Stimulated activated CD4-positive, alpha-beta T cell treated with anti-CD3 and anti-CD28 coated beads, Interleukin-4, amount 100 ng/mL, for 24 hours (primary cell): ENCODE data around the gene SNCA.

Experiments used
- DNase-seq: peaks from one replicate; pipeline ENCODE4 v3.0.0-alpha.2; 2020

Gene SNCA

GRCh38 chr4:89752932-89753598 is 83.9 kb downstream of the SNCA start:
- DNase-seq: no peak

- DNase-seq: no peak
These were observed 85.5 kb downstream of the SNCA start for GRCh38 chr4:89751416-89751815.

- DNase-seq: no peak
These were observed 90.6 kb downstream of the SNCA start for GRCh38 chr4:89746377-89746776.

DNA sequence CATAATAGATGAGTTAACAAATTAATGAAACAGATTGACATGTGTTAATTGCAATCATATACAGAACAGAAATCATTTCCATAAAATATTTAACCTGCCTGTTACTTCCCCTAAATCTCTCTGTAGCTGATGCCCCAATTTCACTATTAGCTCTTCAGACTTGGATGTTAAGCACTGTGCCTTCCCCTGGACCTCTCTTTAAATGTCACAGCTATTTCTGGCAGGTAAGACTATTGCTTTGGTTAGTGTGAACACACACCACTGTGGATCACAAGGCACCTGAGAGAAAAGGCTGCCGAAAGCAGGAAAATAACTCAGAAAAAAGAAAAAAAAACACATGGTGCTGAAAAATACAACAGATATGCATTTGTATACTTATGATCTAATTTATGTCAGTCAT is 91.3 kb downstream of the SNCA start:
- DNase-seq: no peak

GRCh38 chr4:89744914-89745313 is 92.0 kb downstream of the SNCA start:
- no peak for DNase-seq

GRCh38 chr4:89741768-89742167 is 95.2 kb downstream of the SNCA start:
- DNase-seq: no peak

GRCh38 chr4:89739311-89739988 is 97.5 kb downstream of the SNCA start:
- no peak for DNase-seq

DNA sequence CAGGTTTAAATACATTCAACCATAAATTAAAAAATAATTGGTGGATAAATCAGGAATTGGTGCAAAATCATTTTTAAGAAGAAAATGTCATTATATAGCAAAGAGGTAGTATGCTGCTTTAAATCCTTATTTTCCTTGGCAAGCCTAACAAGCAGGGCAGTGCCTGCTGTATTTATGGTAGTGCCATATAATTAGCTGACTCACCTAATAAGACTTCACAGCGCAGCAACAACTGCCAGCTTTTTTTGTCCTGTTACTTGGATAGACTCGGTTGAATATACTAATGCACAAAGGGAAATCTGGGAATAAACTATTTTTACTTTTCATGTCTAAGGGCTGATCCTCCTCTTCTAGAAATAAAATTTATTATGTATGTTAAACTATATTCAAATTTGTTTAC is 99.1 kb downstream of the SNCA start:
- no peak for DNase-seq

DNA sequence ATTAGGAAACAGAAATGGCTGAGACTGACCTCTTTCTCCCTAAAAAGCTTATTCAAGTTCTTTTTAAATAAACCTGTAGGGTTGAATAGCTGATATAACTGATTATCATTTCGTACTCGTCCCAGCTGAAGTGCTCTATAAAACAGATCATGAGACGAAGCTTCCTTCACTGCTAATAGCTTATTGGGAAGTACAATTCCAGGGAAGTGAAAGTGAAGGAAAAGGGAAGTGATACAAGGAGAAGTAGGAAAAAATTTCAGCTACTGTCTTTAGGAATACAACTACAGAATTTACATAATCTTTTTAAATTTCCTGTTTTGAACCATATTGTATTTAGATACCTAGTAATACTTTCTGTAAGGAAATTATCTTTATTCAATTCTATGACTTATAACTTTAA is 103.0 kb downstream of the SNCA start:
- no peak for DNase-seq

GRCh38 chr4:89727238-89727637 is 109.7 kb downstream of the SNCA start:
- no peak for DNase-seq

DNA sequence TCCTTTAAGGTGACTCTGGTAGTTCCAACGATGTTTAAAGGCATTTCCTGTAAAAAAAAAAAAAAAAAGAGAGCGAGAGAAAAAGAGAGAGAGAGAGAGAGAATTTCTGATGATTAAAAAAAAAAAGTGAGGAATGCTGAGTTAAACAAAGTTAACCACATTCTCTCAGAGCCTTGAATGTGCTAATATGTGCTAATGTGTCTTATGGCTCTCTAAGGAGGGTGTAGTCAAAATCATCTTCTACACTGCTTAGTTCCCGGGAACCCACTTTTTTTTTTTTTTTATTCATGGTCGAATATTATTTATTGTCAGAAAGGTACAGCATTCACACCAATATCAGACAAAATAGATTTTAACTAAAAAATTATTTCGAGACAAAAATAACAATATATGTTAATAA is 111.7 kb downstream of the SNCA start:
- DNase-seq: no peak

DNA sequence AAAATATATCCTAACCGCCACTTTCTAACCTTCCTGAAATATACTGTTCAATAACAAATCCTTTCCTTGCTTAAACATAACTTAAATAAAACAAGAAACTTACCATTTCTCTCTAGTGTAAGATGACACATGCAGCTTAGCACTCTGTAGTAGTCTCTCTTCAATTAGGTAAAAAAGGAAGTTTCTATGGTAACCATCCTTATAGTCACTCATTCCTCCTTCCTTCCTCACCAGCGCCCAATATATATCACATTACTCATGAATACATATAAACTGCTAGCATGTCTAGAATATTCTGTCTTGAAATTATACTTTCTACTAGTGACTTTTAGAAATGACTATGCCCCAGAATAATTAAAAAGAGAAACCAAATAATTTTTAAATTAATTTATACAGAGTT is 112.2 kb downstream of the SNCA start:
- DNase-seq: no peak

DNA sequence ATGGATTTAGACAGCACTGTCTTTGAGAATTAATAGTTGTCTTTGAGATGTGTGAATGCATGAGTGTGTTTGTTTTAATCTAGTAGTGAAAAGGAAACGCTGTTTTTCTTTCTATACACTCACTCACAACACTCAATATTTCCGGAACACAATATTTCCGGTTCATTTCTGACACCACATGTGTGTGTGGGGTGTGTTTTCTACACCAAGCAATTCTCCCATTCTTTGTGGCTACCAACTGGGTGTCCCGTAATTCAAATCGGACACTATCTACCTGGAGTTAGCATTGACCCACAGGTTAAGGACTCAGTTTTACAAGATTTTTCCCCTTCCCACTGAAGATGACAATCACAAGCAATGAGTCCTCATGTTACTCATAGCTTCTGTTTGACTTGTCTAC is 113.9 kb downstream of the SNCA start:
- DNase-seq: no peak

DNA sequence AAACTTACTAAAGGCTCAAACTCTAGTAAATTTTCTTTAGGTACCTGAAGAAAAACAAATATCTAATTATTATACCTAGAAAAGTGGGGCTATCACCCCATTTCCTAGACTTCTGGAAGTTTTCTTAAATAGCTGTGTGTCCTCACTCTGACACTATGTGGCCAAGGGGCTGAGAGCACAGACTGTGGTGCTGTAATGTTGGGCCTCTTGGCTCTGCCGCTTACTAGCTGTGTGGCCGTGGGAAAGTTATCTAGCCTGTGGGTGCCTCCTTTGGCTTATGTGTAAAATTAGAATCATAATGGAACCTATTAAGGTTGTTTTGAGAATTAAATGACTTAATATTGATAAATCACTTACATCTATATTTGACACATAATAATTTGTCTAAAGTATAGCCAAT is 114.4 kb downstream of the SNCA start:
- no peak for DNase-seq

DNA sequence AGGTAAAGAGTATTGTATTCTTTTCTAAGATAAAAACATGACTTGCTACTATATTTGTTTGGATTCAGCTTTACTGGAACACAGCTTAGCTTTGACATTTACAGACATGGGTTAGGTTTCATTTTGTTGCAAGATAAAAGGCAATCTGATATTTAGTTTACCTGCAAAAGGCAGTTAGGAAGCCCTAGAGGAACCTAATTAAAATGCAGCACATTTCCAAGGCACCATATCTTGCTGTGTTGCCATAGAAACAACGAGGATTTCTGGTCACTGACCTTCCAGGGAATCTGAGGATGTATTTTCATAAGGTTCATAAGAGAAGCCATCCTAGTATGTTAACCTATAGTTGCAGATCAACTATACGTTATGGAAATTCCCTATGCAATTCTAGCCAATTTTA is 116.0 kb downstream of the SNCA start:
- no peak for DNase-seq

GRCh38 chr4:89719536-89720090 is 117.3 kb downstream of the SNCA start:
- DNase-seq: no peak

- DNase-seq: no peak
These were observed 120.1 kb downstream of the SNCA start for GRCh38 chr4:89716893-89717292.

GRCh38 chr4:89715631-89716030 is 121.3 kb downstream of the SNCA start:
- no peak for DNase-seq

DNA sequence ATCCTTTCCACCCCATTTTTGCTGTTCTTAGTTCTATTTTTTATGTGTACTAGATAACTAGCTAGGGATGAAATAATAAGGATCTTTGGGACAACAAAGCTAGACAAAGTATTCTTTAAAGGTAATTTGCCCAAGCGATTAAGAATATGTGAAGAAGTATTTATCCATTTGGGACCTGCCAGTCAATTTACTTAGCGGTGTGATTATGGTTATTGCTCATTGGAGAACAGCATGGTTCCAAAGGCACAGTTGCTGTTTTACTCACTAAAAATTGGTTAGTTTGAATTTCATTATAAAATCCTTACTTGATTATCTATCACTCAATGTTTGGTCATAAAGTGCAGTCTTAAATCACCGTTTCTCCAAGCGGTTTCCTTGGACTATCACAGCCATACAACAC is 124.1 kb downstream of the SNCA start:
- DNase-seq: no peak

DNA sequence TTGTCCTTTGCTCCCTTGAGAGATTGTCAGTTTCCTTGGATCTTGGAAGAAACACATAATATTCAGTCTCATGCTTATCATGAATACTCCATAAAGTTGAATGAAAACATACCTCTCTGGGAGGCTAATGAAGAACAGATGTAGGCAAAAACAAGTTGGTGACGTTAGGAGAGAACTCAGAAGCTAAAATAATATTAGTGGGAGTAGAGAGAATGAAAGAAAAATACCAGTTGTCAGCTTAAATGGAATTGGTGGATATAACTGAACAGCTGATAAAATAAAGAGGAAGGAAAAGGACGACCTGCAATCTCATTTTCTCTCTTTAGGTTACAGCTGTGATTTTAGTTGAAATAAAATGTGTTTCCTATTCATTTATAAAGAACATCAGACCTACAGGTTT is 124.8 kb downstream of the SNCA start:
- DNase-seq: no peak

DNA sequence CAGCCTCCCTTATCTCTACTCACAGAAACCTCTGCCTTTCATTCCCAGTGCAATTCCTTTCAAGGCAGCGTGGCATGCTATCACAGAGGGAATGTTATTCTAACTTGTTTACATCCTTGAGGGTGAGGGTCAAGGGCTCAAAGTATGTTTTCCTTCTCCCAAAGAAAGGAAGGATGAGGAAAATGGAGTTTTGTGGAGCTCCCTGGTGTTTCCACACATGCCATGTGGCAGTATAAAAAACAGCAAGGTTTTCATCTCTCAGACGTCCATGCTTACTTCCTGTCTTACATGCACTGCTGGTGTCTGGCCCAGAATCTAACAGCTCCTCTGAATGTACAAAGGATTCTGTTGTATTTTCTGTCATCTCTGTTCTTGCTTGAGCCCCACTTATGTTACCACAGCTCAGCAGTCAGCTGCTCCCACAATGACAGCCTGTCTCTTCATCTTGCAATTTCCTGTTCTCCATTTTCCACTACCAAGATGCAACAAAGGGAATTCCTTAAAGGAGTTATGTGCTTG is 128.0 kb downstream of the SNCA start:
- no peak for DNase-seq

DNA sequence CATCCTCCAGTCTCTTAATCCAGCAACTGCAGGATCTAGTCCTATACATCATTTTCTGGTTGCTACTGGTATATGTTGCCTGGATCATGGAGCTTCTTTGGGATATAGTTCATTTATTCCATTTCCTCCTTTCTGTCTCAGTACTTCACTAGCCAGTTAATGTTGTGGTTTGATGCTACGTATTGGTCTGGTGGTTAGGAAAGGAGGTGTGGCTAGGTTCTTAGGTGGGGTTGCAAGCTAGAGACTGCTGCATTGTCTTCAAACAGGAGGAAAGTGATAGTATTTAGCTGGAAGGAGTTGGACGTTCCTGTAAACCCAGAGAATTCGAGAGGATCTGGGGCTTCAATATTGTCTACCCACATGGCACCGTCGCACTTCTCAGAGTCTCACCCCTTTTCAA is 129.5 kb downstream of the SNCA start:
- no peak for DNase-seq

GRCh38 chr4:89704651-89705395 is 132.1 kb downstream of the SNCA start:
- DNase-seq: no peak
